Psoas muscle (tissue), 8 donors: Measurements from ENCODE around the gene FOXN4. TPM values are rescaled to one million over a fixed set of nuclear protein-coding genes. Genes with fewer than 3 reads are reported as not detected.

ENCODE experiments used
- ATAC-seq, 4 donors: fragments of 200-7000 bp; cut with Tn5 transposase; one replicate each; pipeline ENCODE4 v1.9.1; 2020; ENCODE audit warnings: moderate library complexity in 3 of 4, mild to moderate bottlenecking in 2 of 4
- DNase-seq, 2 donors: peaks; one replicate each; pipeline ENCODE4 v3.0.0-alpha.2; 2020
- H3K27ac ChIP-seq: fragments of 200-600 bp; one replicate; pipeline ENCODE4 v1.8.0; 2022
- H3K27me3 ChIP-seq, 3 donors: fragments of 200-600 bp in 1 of 3; one replicate each; pipeline versions ENCODE4 v1.6.1 to v1.8.0; 2013 to 2022; ENCODE audit warnings: low read length in 2 of 3, mild to moderate bottlenecking in 2 of 3, moderate library complexity in 1 of 3; ENCODE audit not compliant: insufficient read depth in 3 of 3
- H3K36me3 ChIP-seq, 2 donors: fragments of 200-600 bp in 1 of 2; one replicate each; pipeline versions ENCODE4 v1.6.1 to v1.8.0; 2013 to 2022; ENCODE audit warnings: low read depth in 1 of 2, mild to moderate bottlenecking in 1 of 2, moderate library complexity in 1 of 2; ENCODE audit not compliant: insufficient read depth in 1 of 2
- H3K4me1 ChIP-seq: fragments of 200-600 bp; one replicate; pipeline ENCODE4 v1.8.0; 2022
- H3K4me3 ChIP-seq: fragments of 200-600 bp; one replicate; pipeline ENCODE4 v1.8.0; 2022; ENCODE audit warnings: mild to moderate bottlenecking
- H3K9me3 ChIP-seq: fragments of 200-600 bp; one replicate; pipeline ENCODE4 v1.8.0; 2022
- CTCF ChIP-seq: fragments of 200-600 bp; IDR thresholded peaks from one replicate; pipeline ENCODE4 v1.8.0; 2022; ENCODE audit warnings: antibody characterized with exemption
- WGBS, 3 donors: extraction: QIAGEN DNeasy Blood & Tissue Kit; methylation state at CpG; one replicate each; pipeline versions ENCODE4 v1.1.6 to v1.1.7; 2013; 5-methylcytosine and 5-hydroxymethylcytosine counted together
- intact Hi-C, 2 donors: fragments of 100-400 bp; cut with DNase I; formaldehyde crosslinking; loops; one replicate each; pipeline versions ENCODE4 v1.11.0 to v1.14.2; 2022
- polyA plus RNA-seq, 3 donors: library from polyadenylated mRNA; stranded (reverse); fragments of 200-250 nt; gene quantifications; one replicate each; pipeline ENCODE4 v1.2.3, GENCODE V29; 2013
- total RNA-seq, 4 donors: library from RNA; stranded (reverse); fragmentation: NEBNext Ultra II Directional in 2 of 4; extraction: Animal tissue kit (Norgen Biotek cat#: 25700) in 2 of 4; gene quantifications; one replicate each; pipeline versions ENCODE4 v1.2.1 to v1.2.4, GENCODE V29; 2021 to 2023
- donor health status: healthy with polysubstance abuse.
- donor health status: DM: no; HTN: no; CAD: no; lungs with moderate emphysema.
- donor health status: Bipolar disorder and iron deficiency.
- donor health status: healthy.
- donor health status: DM: yes; HTN: yes; CAD: no.
- donor health status: DM: no; HTN: no; CAD: no.
- donor health status: DM: no; HTN: no; CAD: no.
- donor health status: DM: yes; HTN: yes; CAD: no.

FOXN4 gene
- total and polyA plus RNA-seq, 7 donors, result 0.01 to 0.03 TPM; not detected in 5

GRCh38 chr12:109301643-109302168, 7.4 kb downstream of the FOXN4 start:
- Histone ChIP-seq H3K4me1 (no peaks in the 10 kb centered on the region), H3K36me3 (no peaks in the 10 kb centered on the region), H3K4me3 (no peak overlapping the region), H3K9me3 (no peaks in the 10 kb centered on the region), H3K27me3 (peaks cover 0 to 12% (median 3%) of the 10 kb centered on the region in 3 donors), H3K27ac (no peak overlapping the region)
- WGBS, 3 donors, result 77 to 92% (median 92%) methylated on average over 3 of the region's 3 CpGs
- no peak for ATAC-seq
- intact Hi-C loops, result no loop called here
- TF ChIP-seq CTCF, result no peak
- no peak for DNase-seq

- TF ChIP-seq CTCF, result no peak
- H3K36me3 ChIP-seq, result no peaks in the 10 kb centered on the region
- no peak overlapping the region for H3K27ac ChIP-seq
- no peaks in the 10 kb centered on the region for H3K9me3 ChIP-seq
- H3K4me1 ChIP-seq, result no peaks in the 10 kb centered on the region
- intact Hi-C loops, result no loop called here
- ATAC-seq (no peak), DNase-seq (no peak)
- peaks cover 0 to 6% (median 3%) of the 10 kb centered on the region in 3 donors for H3K27me3 ChIP-seq
- H3K4me3 ChIP-seq, result no peak overlapping the region
- WGBS, 3 donors, result 87 to 92% (median 91%) methylated on average over 7 of the region's 7 CpGs
Observed at GRCh38 chr12:109299849-109300248, 9.2 kb downstream of the FOXN4 start.

- H3K36me3 ChIP-seq, result no peaks in the 10 kb centered on the region
- no peak for TF ChIP-seq CTCF
- no peak for ATAC-seq
- no peak overlapping the region for H3K27ac ChIP-seq
- 68 to 76% (median 70%) methylated on average over 3 of the region's 3 CpGs for WGBS, 3 donors
- no peak for DNase-seq
- intact Hi-C loops, result no loop called here
- peaks cover 0 to 3% (median 0%) of the 10 kb centered on the region in 3 donors for H3K27me3 ChIP-seq
- H3K4me1 ChIP-seq, result peaks cover 4% of the 10 kb centered on the region
- H3K9me3 ChIP-seq, result no peaks in the 10 kb centered on the region
- H3K4me3 ChIP-seq, result no peak overlapping the region
Observed at GRCh38 chr12:109296431-109296830, 12.7 kb downstream of the FOXN4 start.

- Histone ChIP-seq H3K27me3 (peaks cover 0 to 3% (median 0%) of the 10 kb centered on the region in 3 donors), H3K27ac (no peak overlapping the region), H3K4me3 (no peak overlapping the region), H3K9me3 (no peaks in the 10 kb centered on the region), H3K4me1 (peaks cover 4% of the 10 kb centered on the region), H3K36me3 (no peaks in the 10 kb centered on the region)
- TF ChIP-seq CTCF, result no peak
- ATAC-seq, result no peak
- WGBS, 3 donors, result 83 to 87% (median 84%) methylated on average over 12 to 13 of the region's 13 CpGs
- intact Hi-C loops, result no loop called here
- no peak for DNase-seq
Observed at GRCh38 chr12:109295764-109296425, 13.2 kb downstream of the FOXN4 start.
